GM18498 (cell line): ENCODE measurements around the gene MCTP1.
"Not testable (repeated sequence)": the region's sequence is repeated elsewhere in the genome, so short reads cannot be mapped to it uniquely, and the experiment has no call there.

ENCODE experiments used
- ATAC-seq: cut with Tn5 transposase; IDR thresholded peaks from one replicate; pipeline ENCODE4 v1.9.1; 2021; ENCODE audit warnings: mild to moderate bottlenecking, moderate library complexity; ENCODE audit not compliant: unreplicated experiment

The MCTP1 gene

DNA sequence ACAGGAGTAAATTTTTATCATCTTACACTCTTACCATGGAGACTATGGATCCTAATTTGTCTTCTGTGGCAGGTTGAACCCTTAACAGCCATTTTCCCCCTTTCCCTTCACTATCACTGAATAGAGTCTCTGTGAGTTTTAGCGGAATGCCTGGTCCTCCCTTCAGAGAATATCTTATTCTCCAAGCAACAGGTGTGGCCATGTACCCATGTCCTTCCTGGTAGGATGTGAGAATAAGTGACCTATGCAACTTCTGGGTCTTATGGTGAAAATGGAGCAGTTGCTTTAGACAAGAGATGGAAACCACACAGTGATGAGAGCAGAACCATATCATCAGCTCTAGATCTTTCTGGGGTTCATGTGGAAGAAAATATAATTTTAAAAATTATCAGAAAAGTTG lies 312.6 kb downstream of the MCTP1 start:
- ATAC-seq: no peak

DNA sequence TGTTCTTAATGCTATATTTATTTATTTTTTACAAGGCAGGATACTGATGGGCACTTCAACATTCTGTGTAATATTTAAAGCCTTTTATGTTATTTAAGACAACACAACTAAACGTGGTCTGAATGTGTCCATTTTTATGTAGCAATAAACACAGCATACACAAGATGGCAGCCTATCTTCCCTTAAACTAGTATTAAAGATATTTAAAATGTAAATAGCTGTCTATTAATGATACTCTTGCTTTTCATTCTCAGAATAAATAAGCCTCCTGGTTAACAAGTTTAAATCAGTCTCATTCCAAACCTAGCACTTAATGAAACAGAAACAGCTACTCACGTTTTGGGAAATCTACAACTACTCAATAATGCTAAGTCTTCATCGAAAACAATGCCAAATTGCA lies 315.7 kb downstream of the MCTP1 start:
- no peak for ATAC-seq

DNA sequence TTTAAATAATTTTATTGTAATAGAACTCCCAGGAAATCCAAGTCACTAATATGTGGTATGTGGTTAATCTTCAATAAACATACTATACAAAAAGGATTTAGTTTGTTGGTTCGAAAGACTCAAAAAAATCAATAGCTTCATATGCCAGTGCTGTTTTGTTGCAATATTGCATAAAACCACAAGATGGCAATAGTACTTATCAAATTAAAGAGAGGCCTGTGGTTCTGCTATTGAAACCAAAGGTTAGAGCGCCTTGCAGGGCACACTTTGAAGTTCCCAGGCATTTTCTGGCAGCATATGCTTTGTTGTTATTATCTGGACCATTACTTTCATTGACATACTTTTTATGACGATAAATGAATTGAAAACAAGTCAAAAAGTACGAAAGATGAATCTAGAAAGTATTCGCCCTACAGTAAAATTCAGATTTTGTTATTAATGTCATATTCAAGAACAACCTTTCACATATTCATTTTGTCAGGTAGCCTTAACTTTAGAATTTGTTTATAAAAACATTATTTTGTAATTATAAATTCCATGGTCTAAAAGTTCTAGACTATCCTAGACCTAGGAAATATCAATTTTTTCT lies 316.3 kb downstream of the MCTP1 start:
- peak; percentile 71 for ATAC-seq

DNA sequence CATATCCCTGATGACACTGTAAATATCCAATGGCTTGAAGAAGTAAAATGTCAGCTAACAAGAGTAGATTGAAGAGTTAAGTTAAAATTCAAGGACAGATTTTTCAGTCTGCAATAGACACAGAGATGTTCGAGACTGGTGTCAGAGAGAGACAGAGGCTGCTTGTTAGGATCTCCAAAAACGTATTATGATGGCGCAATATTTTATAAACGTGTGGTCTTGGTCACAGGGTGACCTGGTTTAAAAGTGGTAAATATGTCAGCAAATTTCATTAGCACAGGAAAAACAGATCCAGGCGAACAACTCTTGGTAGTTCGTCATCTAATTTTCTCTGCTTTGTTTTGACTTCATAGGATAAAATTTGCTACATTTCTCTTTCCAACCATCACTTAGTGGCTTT lies 317.4 kb downstream of the MCTP1 start:
- no peak for ATAC-seq

DNA sequence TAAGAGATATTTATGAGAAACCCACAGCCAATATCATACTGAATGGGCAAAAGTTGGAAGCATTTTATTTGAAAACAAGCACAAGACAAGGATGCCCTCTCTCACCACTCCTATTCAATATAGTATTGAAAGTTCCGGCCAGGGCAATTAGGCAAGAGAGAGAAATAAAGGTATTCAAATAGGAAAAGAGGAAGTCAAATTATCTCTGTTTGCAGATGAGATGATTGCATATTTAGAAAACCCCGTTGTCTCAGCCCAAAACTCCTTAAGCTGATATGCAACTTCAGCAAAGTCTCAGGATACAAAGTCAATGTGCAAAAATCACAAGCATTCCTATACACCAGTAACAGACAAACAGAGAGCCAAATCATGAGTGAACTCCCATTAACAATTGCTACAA lies 325.6 kb downstream of the MCTP1 start:
- ATAC-seq: not testable (repeated sequence)

DNA sequence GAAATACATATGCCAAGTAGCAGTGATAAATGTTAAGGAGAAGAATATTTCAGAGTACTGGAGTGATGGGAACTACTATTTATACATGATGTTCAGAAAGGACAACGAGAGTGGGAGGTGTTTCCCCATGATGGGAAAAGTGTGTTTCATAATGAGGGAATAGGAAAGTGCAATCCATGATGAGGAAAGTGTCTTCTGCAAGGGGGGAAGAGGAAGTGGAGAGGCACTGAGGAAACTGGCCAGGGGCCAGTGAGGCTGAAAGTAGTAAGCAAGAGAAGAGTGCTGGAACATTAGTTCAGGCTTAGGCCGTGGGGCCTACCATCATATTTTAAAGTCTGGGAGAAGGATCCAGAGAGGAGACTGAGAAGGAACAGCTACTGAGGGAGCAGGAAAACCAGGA lies 339.2 kb downstream of the MCTP1 start:
- no peak for ATAC-seq

- ATAC-seq: no peak
Measured at GRCh38 chr5:94944160-94944559, 340.7 kb downstream of the MCTP1 start.

- no peak for ATAC-seq
Measured at GRCh38 chr5:94941122-94941755, 343.7 kb downstream of the MCTP1 start.

DNA sequence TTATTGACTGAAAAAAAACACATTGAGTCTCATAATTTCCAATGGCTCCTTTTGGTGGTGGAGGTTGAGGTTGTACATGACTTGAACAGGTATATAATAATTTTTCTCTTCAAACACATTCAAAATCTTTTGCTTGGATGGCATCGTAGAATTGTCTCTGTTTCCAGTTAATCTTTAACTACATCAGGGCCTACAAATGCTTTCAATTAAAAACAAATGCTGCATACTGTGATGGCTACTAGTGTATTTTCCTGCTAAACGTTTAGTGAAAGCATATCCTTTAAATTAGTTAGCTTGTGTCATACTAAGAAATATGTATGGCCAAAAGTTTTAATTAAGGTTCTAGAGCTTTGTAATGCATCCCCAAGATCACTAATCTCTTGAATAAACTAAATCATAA lies 352.6 kb downstream of the MCTP1 start:
- ATAC-seq: no peak

DNA sequence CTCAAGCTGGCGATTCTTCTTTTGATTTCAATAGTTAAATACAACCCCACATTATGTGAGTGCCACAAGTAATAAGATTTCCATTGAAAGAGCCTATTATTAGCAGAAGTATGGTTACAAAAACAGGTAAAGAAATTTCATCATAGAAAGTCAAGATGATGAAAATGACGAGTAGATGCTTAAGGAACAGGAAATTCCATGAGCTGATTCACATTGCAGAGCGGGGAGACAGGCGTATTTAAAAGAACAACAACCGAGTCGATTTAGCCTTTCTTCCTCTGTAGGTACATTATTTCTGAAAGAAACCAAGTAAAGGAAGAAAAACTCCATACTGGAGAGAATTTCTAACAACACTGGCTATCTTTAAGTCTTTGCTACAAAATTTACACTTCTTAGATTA lies 356.0 kb downstream of the MCTP1 start:
- ATAC-seq: no peak

DNA sequence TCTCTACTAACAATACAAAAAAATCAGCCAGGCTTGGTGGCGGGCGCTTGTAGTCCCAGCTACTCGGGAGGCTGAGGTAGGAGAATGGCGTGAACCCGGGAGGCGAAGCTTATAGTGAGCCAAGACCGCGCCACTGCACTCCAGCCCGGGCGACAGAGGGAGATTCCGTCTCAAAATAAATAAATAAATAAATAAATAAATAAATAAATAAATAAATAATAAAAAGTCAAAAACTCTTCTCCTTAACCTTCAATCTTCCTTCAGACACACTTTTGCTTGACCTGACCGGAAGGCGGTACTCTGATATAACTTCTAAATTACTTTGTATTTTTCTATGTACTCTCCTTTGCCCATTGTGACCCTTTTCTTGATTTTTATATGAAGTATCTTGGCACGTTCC lies 364.3 kb downstream of the MCTP1 start:
- ATAC-seq: no peak

GRCh38 chr5:94916619-94917018 lies 368.3 kb downstream of the MCTP1 start:
- ATAC-seq: no peak

DNA sequence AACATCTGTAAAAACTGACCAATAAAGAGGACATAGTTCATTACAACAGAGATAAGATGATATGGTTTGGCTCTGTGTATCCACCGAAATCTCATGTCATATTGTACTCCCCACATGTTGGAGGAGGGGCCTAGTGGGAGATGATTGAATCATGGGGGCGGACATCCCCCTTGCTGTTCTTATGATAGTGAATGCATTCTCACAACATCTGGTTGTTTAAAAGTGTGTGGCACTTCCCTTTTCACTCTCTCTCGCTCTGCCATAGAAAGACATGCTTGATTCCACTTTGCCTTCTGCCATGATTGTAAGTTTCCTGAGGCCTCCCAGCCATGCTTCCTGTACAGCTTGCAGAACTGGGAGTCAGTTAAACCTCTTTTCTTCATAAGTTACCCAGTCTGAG lies 373.6 kb downstream of the MCTP1 start:
- no peak for ATAC-seq

DNA sequence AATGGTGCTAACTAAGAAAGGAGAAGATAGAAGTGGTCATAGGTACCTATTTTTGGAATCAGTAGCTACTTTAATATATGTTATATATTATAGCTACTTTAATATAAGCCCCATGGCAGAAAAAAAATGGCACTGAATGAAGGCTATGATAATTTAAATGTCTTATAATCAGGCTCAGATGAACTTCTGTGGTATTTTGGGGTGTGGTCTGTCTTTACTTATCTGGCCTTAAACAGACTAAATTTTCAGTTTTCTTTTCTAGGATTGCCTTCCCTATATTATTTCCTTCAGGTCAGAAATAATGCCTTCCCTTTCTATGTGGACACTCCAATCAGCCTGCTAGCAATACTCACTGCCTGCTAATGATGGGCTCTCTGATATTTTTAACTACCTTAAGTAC lies 374.2 kb downstream of the MCTP1 start:
- no peak for ATAC-seq

DNA sequence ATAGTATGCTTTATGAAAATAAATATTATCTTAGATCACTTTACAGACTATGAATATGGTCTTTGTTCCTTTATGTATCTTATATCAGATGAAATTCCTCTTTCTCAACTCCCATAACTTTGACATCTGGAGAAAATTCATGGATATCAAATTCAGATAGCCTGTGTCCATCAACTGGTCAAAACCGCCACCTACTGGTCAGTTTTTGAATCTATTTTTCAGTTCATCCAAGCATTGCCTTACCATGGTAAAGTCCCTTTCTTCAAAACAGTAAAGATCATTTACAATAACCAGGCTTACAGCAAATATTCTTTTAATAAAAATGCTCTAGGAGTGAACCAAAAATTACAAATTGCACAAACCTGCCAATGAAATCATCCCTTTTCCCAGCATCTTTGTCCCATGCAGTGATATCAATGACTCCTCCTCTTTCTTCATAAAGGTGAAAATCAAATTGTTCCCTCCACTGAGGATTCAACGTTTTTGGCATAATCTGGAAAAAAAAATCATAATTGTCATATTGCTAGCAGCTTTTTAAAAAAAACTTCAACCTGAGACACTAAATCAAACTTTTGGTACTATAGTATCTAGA lies 375.9 kb downstream of the MCTP1 start:
- peak; percentile 60 for ATAC-seq

GRCh38 chr5:94906750-94907149 lies 378.1 kb downstream of the MCTP1 start:
- ATAC-seq: no peak

- ATAC-seq: no peak
Measured at GRCh38 chr5:94903726-94904125, 381.2 kb downstream of the MCTP1 start.

DNA sequence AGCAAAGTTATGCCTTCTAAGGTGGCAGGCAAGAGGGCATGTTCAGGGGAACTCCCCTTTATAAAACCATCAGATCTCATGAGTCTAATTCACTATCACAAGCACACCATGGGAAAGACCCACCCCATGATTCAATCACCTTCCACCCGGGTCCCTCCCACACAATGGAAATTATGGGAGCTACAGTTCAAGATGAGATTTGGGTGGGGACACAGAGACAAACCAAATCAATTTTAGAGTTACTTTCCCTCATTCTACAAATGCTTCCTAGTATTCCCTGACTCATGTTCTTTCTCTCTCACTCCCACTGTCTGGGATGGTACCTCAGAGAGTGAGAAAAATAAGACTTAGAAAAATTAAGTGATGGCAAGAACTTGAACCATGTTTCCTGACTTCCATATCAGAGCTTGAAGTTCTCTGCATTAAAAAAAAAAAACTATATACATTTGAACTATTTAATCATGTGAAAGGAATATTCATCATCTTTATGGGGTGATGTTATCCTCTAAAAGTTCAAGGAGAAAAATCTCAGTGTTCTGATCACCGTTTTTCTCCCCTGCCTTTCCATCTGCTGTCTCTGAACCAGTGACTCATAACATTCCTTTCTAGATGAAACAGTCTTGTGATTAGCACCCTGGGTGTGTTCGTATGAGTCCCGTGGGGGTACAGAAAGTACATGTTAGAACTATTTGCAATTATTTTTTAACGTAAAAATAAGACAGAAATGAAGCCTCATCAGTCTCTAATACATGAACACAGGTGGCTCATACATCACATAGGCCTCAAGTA lies 383.5 kb downstream of the MCTP1 start:
- ATAC-seq: peak; percentile 89

DNA sequence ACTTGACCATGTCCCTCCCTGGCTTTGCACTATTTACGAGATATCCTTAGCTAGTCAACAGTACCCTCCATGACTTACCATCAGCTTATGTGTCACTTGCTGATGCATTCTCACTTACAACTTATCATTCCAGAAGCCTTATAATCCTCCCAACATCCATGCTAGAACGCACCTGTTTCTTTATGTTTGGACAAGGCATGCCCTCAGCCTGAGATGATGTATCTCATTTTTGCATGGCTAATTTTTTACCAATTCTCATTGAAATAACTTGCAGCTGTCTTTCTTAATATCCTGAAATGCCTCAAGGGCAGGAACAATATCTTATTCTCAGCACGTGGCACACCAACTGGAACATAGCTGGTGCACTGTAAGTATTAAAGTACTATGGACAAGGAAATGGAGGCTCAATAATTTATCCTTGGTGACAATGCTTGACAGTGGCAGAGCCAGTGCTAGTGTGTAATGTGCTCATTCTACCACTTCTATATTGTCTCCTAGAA lies 384.8 kb downstream of the MCTP1 start:
- no peak for ATAC-seq

DNA sequence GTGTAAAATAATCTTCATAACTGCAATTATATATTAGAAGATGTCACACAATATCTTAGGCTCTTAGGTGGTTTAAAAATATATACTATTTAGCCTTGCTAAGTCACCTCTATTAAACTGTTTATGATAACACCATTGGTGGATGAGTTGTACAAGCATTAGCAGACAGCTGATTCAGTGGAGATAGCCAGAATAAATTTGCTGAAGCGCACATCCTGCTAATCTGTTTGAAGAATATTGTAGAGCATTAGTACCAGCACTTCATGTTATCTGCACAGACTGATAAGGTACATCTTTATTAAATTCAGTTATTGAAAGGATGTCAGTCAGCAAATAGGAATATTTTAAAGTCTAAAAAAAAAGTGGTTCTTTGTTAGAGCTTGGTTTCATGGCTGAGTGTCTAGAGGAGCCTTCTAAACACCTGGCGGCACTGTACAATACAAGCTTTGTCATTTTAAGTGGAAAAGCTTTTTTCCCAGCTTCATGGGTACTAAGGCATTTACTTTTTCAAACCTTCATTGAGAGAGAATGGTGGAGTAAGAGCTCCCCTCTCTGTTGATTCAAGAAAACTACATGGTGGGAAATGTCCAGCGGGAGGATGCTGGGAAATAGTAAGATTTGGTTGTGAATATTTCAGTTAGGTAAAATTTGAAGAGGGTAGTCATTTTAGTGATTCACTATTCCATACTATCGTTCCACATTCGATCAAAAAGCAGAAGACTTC lies 391.3 kb downstream of the MCTP1 start:
- ATAC-seq: no peak

GRCh38 chr5:94891972-94892371 lies 392.9 kb downstream of the MCTP1 start:
- no peak for ATAC-seq
